ENCODE measurements around the gene ACSS2. TPM values are rescaled to one million over a fixed set of nuclear protein-coding genes. Genes with fewer than 3 reads are reported as not detected.

ACSS2 gene
- total RNA-seq, 1 donor from 2014 or later, result 25.0 TPM

DNA sequence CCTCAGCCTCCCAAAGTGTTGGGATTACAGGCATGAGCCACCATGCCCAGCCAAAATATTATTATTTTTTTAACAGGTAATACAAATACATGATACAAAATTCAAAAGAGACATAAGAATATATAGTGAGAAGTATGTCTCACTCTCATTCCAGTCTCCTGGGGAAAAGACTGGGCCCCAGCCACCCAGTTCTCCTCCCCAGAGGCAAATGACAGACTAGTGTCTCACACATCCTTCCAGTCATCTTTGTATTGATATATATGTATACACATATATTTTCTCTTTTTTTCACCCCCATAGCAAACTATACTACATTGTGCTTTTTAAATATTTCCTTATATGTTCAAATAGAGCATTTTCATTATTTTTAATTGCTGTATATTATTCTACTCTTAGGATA is 70.9 kb downstream of the ACSS2 start:
- Histone ChIP-seq H4K20me1 (ENCODE audit: low read depth) (no peaks in the 10 kb centered on the region), H3K4me3 (no peak overlapping the region), H3F3A (ENCODE audit: low read depth) (no peaks in the 10 kb centered on the region), H3K9me3 (ENCODE audit: low read depth) (no peaks in the 10 kb centered on the region), H3K27me3 (no peaks in the 10 kb centered on the region), H3K4me2 (no peak overlapping the region), H3K9ac (no peak overlapping the region), H3K27ac (no peak overlapping the region), H3K36me3 (no peaks in the 10 kb centered on the region), H3K79me2 (ENCODE audit: low read depth) (no peaks in the 10 kb centered on the region), H2AFZ (replicated peaks) (no peak overlapping the region), H3K4me1 (no peaks in the 10 kb centered on the region)
- no peak for DNase-seq (ENCODE audit: low spot score)
- H3K27me3 Mint-ChIP-seq (ENCODE audit: insufficient read depth, low read depth), result peaks cover 8% of the 10 kb centered on the region
- H3K4me1 Mint-ChIP-seq, result peaks cover 10% of the 10 kb centered on the region
- H3K9me3 Mint-ChIP-seq, result no peaks in the 10 kb centered on the region
- TF ChIP-seq, protein P1, sequence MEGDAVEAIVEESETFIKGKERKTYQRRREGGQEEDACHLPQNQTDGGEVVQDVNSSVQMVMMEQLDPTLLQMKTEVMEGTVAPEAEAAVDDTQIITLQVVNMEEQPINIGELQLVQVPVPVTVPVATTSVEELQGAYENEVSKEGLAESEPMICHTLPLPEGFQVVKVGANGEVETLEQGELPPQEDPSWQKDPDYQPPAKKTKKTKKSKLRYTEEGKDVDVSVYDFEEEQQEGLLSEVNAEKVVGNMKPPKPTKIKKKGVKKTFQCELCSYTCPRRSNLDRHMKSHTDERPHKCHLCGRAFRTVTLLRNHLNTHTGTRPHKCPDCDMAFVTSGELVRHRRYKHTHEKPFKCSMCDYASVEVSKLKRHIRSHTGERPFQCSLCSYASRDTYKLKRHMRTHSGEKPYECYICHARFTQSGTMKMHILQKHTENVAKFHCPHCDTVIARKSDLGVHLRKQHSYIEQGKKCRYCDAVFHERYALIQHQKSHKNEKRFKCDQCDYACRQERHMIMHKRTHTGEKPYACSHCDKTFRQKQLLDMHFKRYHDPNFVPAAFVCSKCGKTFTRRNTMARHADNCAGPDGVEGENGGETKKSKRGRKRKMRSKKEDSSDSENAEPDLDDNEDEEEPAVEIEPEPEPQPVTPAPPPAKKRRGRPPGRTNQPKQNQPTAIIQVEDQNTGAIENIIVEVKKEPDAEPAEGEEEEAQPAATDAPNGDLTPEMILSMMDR (IDR thresholded peaks at IDR 0.05), result no peak
- TF ChIP-seq EZH2phosphoT487 (IDR thresholded peaks at IDR 0.05), result no peak
- TF ChIP-seq EZH2 (IDR thresholded peaks at IDR 0.05), result no peak
- H3K27ac Mint-ChIP-seq, result no peak overlapping the region
- H3K36me3 Mint-ChIP-seq, result peaks cover 9% of the 10 kb centered on the region
- no peak overlapping the region for H3K4me3 Mint-ChIP-seq

GRCh38 chr20:34948030-34948429 is 71.6 kb downstream of the ACSS2 start:
- H2AFZ ChIP-seq (replicated peaks), result no peak overlapping the region
- no peaks in the 10 kb centered on the region for H3K27me3 ChIP-seq
- no peaks in the 10 kb centered on the region for H3K79me2 ChIP-seq (ENCODE audit: low read depth)
- H3K4me3 ChIP-seq, result no peak overlapping the region
- H3K9me3 Mint-ChIP-seq, result no peaks in the 10 kb centered on the region
- DNase-seq (ENCODE audit: low spot score), result no peak
- no peak overlapping the region for H3K27ac ChIP-seq
- H3K27ac Mint-ChIP-seq, result no peak overlapping the region
- no peaks in the 10 kb centered on the region for H4K20me1 ChIP-seq (ENCODE audit: low read depth)
- peaks cover 15% of the 10 kb centered on the region for H3K4me1 Mint-ChIP-seq
- H3F3A ChIP-seq (ENCODE audit: low read depth), result no peaks in the 10 kb centered on the region
- H3K36me3 ChIP-seq, result no peaks in the 10 kb centered on the region
- peaks cover 9% of the 10 kb centered on the region for H3K36me3 Mint-ChIP-seq
- TF ChIP-seq, protein P1 (IDR thresholded peaks at IDR 0.05), result no peak
- TF ChIP-seq EZH2phosphoT487 (IDR thresholded peaks at IDR 0.05), result no peak
- no peak for TF ChIP-seq EZH2 (IDR thresholded peaks at IDR 0.05)
- H3K27me3 Mint-ChIP-seq (ENCODE audit: insufficient read depth, low read depth), result peaks cover 6% of the 10 kb centered on the region
- no peak overlapping the region for H3K4me3 Mint-ChIP-seq
- no peak overlapping the region for H3K4me2 ChIP-seq
- no peaks in the 10 kb centered on the region for H3K9me3 ChIP-seq (ENCODE audit: low read depth)
- H3K4me1 ChIP-seq, result no peaks in the 10 kb centered on the region
- H3K9ac ChIP-seq, result no peak overlapping the region

- Histone ChIP-seq H2AFZ (replicated peaks) (no peak overlapping the region), H3K4me3 (no peak overlapping the region), H3K27me3 (no peaks in the 10 kb centered on the region), H3K4me2 (no peak overlapping the region), H3K9me3 (ENCODE audit: low read depth) (no peaks in the 10 kb centered on the region), H3F3A (ENCODE audit: low read depth) (no peaks in the 10 kb centered on the region), H3K27ac (no peak overlapping the region), H3K79me2 (ENCODE audit: low read depth) (peaks cover 2% of the 10 kb centered on the region), H3K36me3 (no peaks in the 10 kb centered on the region), H3K4me1 (no peaks in the 10 kb centered on the region), H3K9ac (no peak overlapping the region), H4K20me1 (ENCODE audit: low read depth) (no peaks in the 10 kb centered on the region)
- Mint-ChIP-seq H3K36me3 (peaks cover 3% of the 10 kb centered on the region), H3K4me1 (peaks cover 20% of the 10 kb centered on the region), H3K9me3 (no peaks in the 10 kb centered on the region), H3K27me3 (ENCODE audit: insufficient read depth, low read depth) (peaks cover 6% of the 10 kb centered on the region), H3K27ac (no peak overlapping the region), H3K4me3 (no peak overlapping the region)
- TF ChIP-seq, protein P1 (IDR thresholded peaks at IDR 0.05), result no peak
- TF ChIP-seq EZH2 (IDR thresholded peaks at IDR 0.05) (no peak), EZH2phosphoT487 (IDR thresholded peaks at IDR 0.05) (no peak)
- DNase-seq (ENCODE audit: low spot score), result no peak
Measured at GRCh38 chr20:34949120-34949519, 72.7 kb downstream of the ACSS2 start.
